OCI-LY7 (cell line): Measurements from ENCODE around the gene C15orf40. TPM values are rescaled to one million over a fixed set of nuclear protein-coding genes. Genes with fewer than 3 reads are reported as not detected.
A peak's percentile ranks its signal among the peaks of the same experiment; 100 is the strongest.

Experiments used
- BruUV-seq: library from RNA; stranded (reverse); fragments of 400-500 nt; replicated peaks from 2 replicates; lab custom pipeline; 2021; lab: Mats Ljungman, UMichigan
- CTCF ChIA-PET: fragments of 300-600 bp; sonication (Branson Sonifier 250); formaldehyde crosslinking; loops from one replicate; lab custom pipeline; 2022; ENCODE audit warnings: antibody characterized with exemption; ENCODE audit not compliant: unreplicated experiment; lab: Charles Lee
- POLR2A ChIA-PET: fragments of 300-600 bp; sonication (Branson Sonifier 250); formaldehyde crosslinking; loops from one replicate; lab custom pipeline; 2022; ENCODE audit warnings: antibody characterized with exemption; lab: Charles Lee
- DNase-seq: peaks from one replicate; pipeline ENCODE4 v3.0.0-alpha.2; 2015; ENCODE audit warnings: low spot score
- H2AFZ ChIP-seq: fragments of 200-600 bp; sonication (generic), shearing (Covaris generic); 2 replicates; pipeline ENCODE4 v1.6.1; 2014; ENCODE audit warnings: mild to moderate bottlenecking, antibody characterized with exemption, low read length, moderate library complexity
- H3K27ac ChIP-seq: fragments of 200-600 bp; sonication (generic); 2 replicates; pipeline ENCODE4 v1.5.1; 2014; ENCODE audit warnings: mixed run types, low read depth, mild to moderate bottlenecking, moderate library complexity, low read length, inconsistent platforms; ENCODE audit not compliant: poor library complexity, severe bottlenecking
- H3K36me3 ChIP-seq: fragments of 200-600 bp; sonication (generic); 2 replicates; pipeline ENCODE4 v1.6.1; 2014; ENCODE audit warnings: mild to moderate bottlenecking, antibody characterized with exemption, low read length, moderate library complexity, mixed read lengths; ENCODE audit not compliant: insufficient read depth
- H3K4me1 ChIP-seq: fragments of 200-600 bp; sonication (generic); 2 replicates; pipeline ENCODE4 v1.5.1; 2014; ENCODE audit warnings: mild to moderate bottlenecking, low read length; ENCODE audit not compliant: insufficient read depth, poor library complexity, severe bottlenecking
- H3K4me2 ChIP-seq: fragments of 200-600 bp; sonication (generic); 2 replicates; pipeline ENCODE4 v1.6.1; 2014; ENCODE audit warnings: mild to moderate bottlenecking, low read length
- H3K4me3 ChIP-seq: fragments of 200-600 bp; sonication (generic); 2 replicates; pipeline ENCODE4 v1.5.1; 2014; ENCODE audit warnings: mild to moderate bottlenecking, low read depth, low read length; ENCODE audit not compliant: poor library complexity, severe bottlenecking
- H3K79me2 ChIP-seq: fragments of 200-600 bp; sonication (generic); 2 replicates; pipeline ENCODE4 v1.6.1; 2016; ENCODE audit warnings: low read depth, mild to moderate bottlenecking, low read length, moderate library complexity, mixed read lengths; ENCODE audit not compliant: insufficient read depth
- H3K9me2 ChIP-seq: fragments of 200-600 bp; sonication (generic); 2 replicates; pipeline ENCODE4 v1.6.1; 2016; ENCODE audit warnings: mild to moderate bottlenecking, low read length, mixed read lengths; ENCODE audit not compliant: insufficient read depth
- H3K9me3 ChIP-seq: fragments of 200-600 bp; sonication (generic); 2 replicates; pipeline ENCODE4 v1.6.1; 2014; ENCODE audit warnings: mild to moderate bottlenecking, mixed run types, low read length, mixed read lengths
- H4K20me1 ChIP-seq: fragments of 200-600 bp; sonication (generic); 2 replicates; pipeline ENCODE4 v1.6.1; 2014; ENCODE audit warnings: mild to moderate bottlenecking, antibody characterized with exemption, low read length, moderate library complexity, mixed read lengths; ENCODE audit not compliant: insufficient read depth
- EZH2phosphoT487 ChIP-seq: fragments of 200-600 bp; sonication (generic); IDR thresholded peaks from 2 replicates; pipeline ENCODE4 v1.6.1; 2018; ENCODE audit warnings: low read depth, borderline replicate concordance, mild to moderate bottlenecking, mixed run types, antibody characterized with exemption, low read length, moderate library complexity, mixed read lengths
- intact Hi-C: fragments of 100-400 bp; cut with micrococcal nuclease; formaldehyde crosslinking; loops from one replicate; pipeline ENCODE4 v1.10.0; 2022; ENCODE audit not compliant: unreplicated experiment
- total RNA-seq, 2 experiments: library from RNA; depleted of rRNA in 1 of 2; stranded (reverse); fragments of >200 nt in 1 of 2; shearing (Covaris generic) in 1 of 2; gene quantifications; 2 replicates each; pipeline ENCODE4 v1.2.3, GENCODE V29; 2014 to 2022
- TF ChIP-seq, protein P1 (sequence below): fragments of 200-600 bp; sonication (generic); conservative IDR thresholded peaks from 2 replicates; pipeline ENCODE4 v1.5.1; 2014; ENCODE audit warnings: mild to moderate bottlenecking, antibody characterized with exemption, low read length, moderate library complexity, mixed read lengths

C15orf40 gene
- total RNA-seq, 2 experiments from 2014 or later = 33.8 to 37.9 TPM

GRCh38 chr15:82985688-82986441, 25.6 kb downstream of the C15orf40 start, which contains the start of gene RAMAC:
TSS of gene RAMAC (plus strand) at chr15:82986210. CDS start at chr15:82989019, 2,809 bp downstream.
- H3K4me2 ChIP-seq = peak within 1 kb of the TSS; percentile 62
- peak within 1 kb of the TSS; percentile 95 for H3K4me3 ChIP-seq
- peaks cover 13% of the 10 kb centered on the region for H3K4me1 ChIP-seq
- no peak for TF ChIP-seq EZH2phosphoT487
- TF ChIP-seq, protein P1, sequence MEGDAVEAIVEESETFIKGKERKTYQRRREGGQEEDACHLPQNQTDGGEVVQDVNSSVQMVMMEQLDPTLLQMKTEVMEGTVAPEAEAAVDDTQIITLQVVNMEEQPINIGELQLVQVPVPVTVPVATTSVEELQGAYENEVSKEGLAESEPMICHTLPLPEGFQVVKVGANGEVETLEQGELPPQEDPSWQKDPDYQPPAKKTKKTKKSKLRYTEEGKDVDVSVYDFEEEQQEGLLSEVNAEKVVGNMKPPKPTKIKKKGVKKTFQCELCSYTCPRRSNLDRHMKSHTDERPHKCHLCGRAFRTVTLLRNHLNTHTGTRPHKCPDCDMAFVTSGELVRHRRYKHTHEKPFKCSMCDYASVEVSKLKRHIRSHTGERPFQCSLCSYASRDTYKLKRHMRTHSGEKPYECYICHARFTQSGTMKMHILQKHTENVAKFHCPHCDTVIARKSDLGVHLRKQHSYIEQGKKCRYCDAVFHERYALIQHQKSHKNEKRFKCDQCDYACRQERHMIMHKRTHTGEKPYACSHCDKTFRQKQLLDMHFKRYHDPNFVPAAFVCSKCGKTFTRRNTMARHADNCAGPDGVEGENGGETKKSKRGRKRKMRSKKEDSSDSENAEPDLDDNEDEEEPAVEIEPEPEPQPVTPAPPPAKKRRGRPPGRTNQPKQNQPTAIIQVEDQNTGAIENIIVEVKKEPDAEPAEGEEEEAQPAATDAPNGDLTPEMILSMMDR = no peak
- 0 out of 2 replicates have a peak, but pooled peaks cover 3% of the 10 kb centered on the region for H4K20me1 ChIP-seq
- peaks cover 25% of the 10 kb centered on the region; the same call in 1 of the 2 replicates for H3K79me2 ChIP-seq
- POLR2A ChIA-PET = interaction anchor here (0.6 to 3.1 kb wide), 11 partner anchors 11 to 448 kb away, joined by 3 to 12 read pairs (median 4); no protein-coding TSS in a partner anchor
- peak within 1 kb of the TSS; percentile 46 for H3K27ac ChIP-seq
- H3K9me2 ChIP-seq = no peaks in the 10 kb centered on the region
- peak within 1 kb of the TSS; percentile 89 for H2AFZ ChIP-seq
- peaks cover 30% of the 10 kb centered on the region for H3K36me3 ChIP-seq
- H3K9me3 ChIP-seq = no peaks in the 10 kb centered on the region
- intact Hi-C loops = loop anchor here (2.0 to 5.0 kb wide), 2 partner anchors 139 to 177 kb away; partner anchors contain the start of gene WHAMM
- CTCF ChIA-PET = interaction anchor here (0.6 kb wide), 1 partner anchor 836 kb away, joined by 3 read pairs; no protein-coding TSS in a partner anchor
- peak; percentile 98 for DNase-seq
- BruUV-seq = TSS peak; percentile 66

GRCh38 chr15:82980981-82981380, 30.5 kb downstream of the C15orf40 start:
- Histone ChIP-seq H3K9me3 (no peaks in the 10 kb centered on the region), H3K9me2 (no peaks in the 10 kb centered on the region), H3K27ac (no peak overlapping the region), H2AFZ (no peak overlapping the region), H3K79me2 (peaks cover 6% of the 10 kb centered on the region; the same call in 1 of the 2 replicates), H3K4me2 (no peak overlapping the region), H3K36me3 (no peaks in the 10 kb centered on the region), H4K20me1 (no peaks in the 10 kb centered on the region), H3K4me3 (no peak overlapping the region), H3K4me1 (peaks cover 7% of the 10 kb centered on the region)
- TF ChIP-seq, protein P1 = no peak
- TF ChIP-seq EZH2phosphoT487 = no peak
- intact Hi-C loops = no loop called here
- DNase-seq = no peak
- ChIA-PET CTCF (no interaction called here), POLR2A (no interaction called here)
- BruUV-seq = no TSS peak
